ENCODE results near the gene RNF19B. TPM values are rescaled to one million over a fixed set of nuclear protein-coding genes. Genes with fewer than 3 reads are reported as not detected.
"Not testable (repeated sequence)": the region's sequence is repeated elsewhere in the genome, so short reads cannot be mapped to it uniquely, and the experiment has no call there.

RNF19B gene
- total and polyA plus RNA-seq, 2 donors = 11.6 to 12.7 TPM

- H3K27me3 ChIP-seq (ENCODE audit: control insufficient read depth in 2 of 2, insufficient read depth in 1 of 2, low read length in 1 of 2) = peaks cover 0 to 34% of the 10 kb centered on the region in 2 donors
- no peak overlapping the region for H3K27ac ChIP-seq (ENCODE audit: low read depth in 1 of 2, low read length in 1 of 2)
- no peak overlapping the region for H3K4me3 ChIP-seq (ENCODE audit: low read length in 2 of 2)
- no peak for DNase-seq (ENCODE audit: low read depth in 6 of 9, low spot score in 9 of 9)
- WGBS = 70% methylated on average over 1 of the region's 1 CpG
- no peaks in the 10 kb centered on the region for H3K36me3 ChIP-seq (ENCODE audit: control insufficient read depth in 2 of 2, insufficient read depth in 2 of 2, low read length in 1 of 2)
- H3K4me1 ChIP-seq (ENCODE audit: control insufficient read depth in 2 of 2, insufficient read depth in 2 of 2, low read length in 2 of 2) = no peaks in the 10 kb centered on the region
- no peaks in the 10 kb centered on the region for H3K9me3 ChIP-seq (ENCODE audit: control insufficient read depth in 2 of 2, insufficient read depth in 1 of 2, low read length in 1 of 2)
These were observed 46.4 kb downstream of the RNF19B start for GRCh38 chr1:32918179-32918578.

- Histone ChIP-seq H3K4me1 (ENCODE audit: control insufficient read depth in 2 of 2, insufficient read depth in 2 of 2, low read length in 2 of 2) (no peaks in the 10 kb centered on the region), H3K9me3 (ENCODE audit: control insufficient read depth in 2 of 2, insufficient read depth in 1 of 2, low read length in 1 of 2) (no peaks in the 10 kb centered on the region), H3K4me3 (ENCODE audit: low read length in 2 of 2) (no peak overlapping the region), H3K36me3 (ENCODE audit: control insufficient read depth in 2 of 2, insufficient read depth in 2 of 2, low read length in 1 of 2) (no peaks in the 10 kb centered on the region), H3K27me3 (ENCODE audit: control insufficient read depth in 2 of 2, insufficient read depth in 1 of 2, low read length in 1 of 2) (peaks cover 0 to 28% of the 10 kb centered on the region in 2 donors), H3K27ac (ENCODE audit: low read depth in 1 of 2, low read length in 1 of 2) (no peak overlapping the region)
- no peak for DNase-seq (ENCODE audit: low read depth in 6 of 9, low spot score in 9 of 9)
- 8% methylated on average over 7 of the region's 7 CpGs for WGBS
These were observed 47.1 kb downstream of the RNF19B start for GRCh38 chr1:32917521-32917920.

- Histone ChIP-seq H3K27me3 (ENCODE audit: control insufficient read depth in 2 of 2, insufficient read depth in 1 of 2, low read length in 1 of 2) (peaks cover 0 to 26% of the 10 kb centered on the region in 2 donors), H3K4me1 (ENCODE audit: control insufficient read depth in 2 of 2, insufficient read depth in 2 of 2, low read length in 2 of 2) (no peaks in the 10 kb centered on the region), H3K27ac (ENCODE audit: low read depth in 1 of 2, low read length in 1 of 2) (no peak overlapping the region), H3K4me3 (ENCODE audit: low read length in 2 of 2) (no peak overlapping the region), H3K9me3 (ENCODE audit: control insufficient read depth in 2 of 2, insufficient read depth in 1 of 2, low read length in 1 of 2) (no peaks in the 10 kb centered on the region), H3K36me3 (ENCODE audit: control insufficient read depth in 2 of 2, insufficient read depth in 2 of 2, low read length in 1 of 2) (no peaks in the 10 kb centered on the region)
- WGBS = 98% methylated on average over 12 of the region's 12 CpGs
- no peak for DNase-seq (ENCODE audit: low read depth in 6 of 9, low spot score in 9 of 9)
These were observed 48.6 kb downstream of the RNF19B start for GRCh38 chr1:32915766-32916706.

GRCh38 chr1:32910319-32910718 is 54.3 kb downstream of the RNF19B start:
- Histone ChIP-seq H3K9me3 (ENCODE audit: control insufficient read depth in 2 of 2, insufficient read depth in 1 of 2, low read length in 1 of 2) (no peaks in the 10 kb centered on the region), H3K4me1 (ENCODE audit: control insufficient read depth in 2 of 2, insufficient read depth in 2 of 2, low read length in 2 of 2) (no peaks in the 10 kb centered on the region), H3K27me3 (ENCODE audit: control insufficient read depth in 2 of 2, insufficient read depth in 1 of 2, low read length in 1 of 2) (peaks cover 0 to 19% of the 10 kb centered on the region in 2 donors), H3K4me3 (ENCODE audit: low read length in 2 of 2) (no peak overlapping the region), H3K27ac (ENCODE audit: low read depth in 1 of 2, low read length in 1 of 2) (no peak overlapping the region), H3K36me3 (ENCODE audit: control insufficient read depth in 2 of 2, insufficient read depth in 2 of 2, low read length in 1 of 2) (no peaks in the 10 kb centered on the region)
- WGBS = 95% methylated on average over 5 of the region's 5 CpGs
- no peak for DNase-seq (ENCODE audit: low read depth in 6 of 9, low spot score in 9 of 9)

GRCh38 chr1:32907435-32907834 is 57.2 kb downstream of the RNF19B start:
- Histone ChIP-seq H3K27ac (ENCODE audit: low read depth in 1 of 2, low read length in 1 of 2) (no peak overlapping the region), H3K9me3 (ENCODE audit: control insufficient read depth in 2 of 2, insufficient read depth in 1 of 2, low read length in 1 of 2) (no peaks in the 10 kb centered on the region), H3K4me1 (ENCODE audit: control insufficient read depth in 2 of 2, insufficient read depth in 2 of 2, low read length in 2 of 2) (no peaks in the 10 kb centered on the region), H3K4me3 (ENCODE audit: low read length in 2 of 2) (no peak overlapping the region), H3K36me3 (ENCODE audit: control insufficient read depth in 2 of 2, insufficient read depth in 2 of 2, low read length in 1 of 2) (no peaks in the 10 kb centered on the region), H3K27me3 (ENCODE audit: control insufficient read depth in 2 of 2, insufficient read depth in 1 of 2, low read length in 1 of 2) (peaks cover 8 to 41% of the 10 kb centered on the region in 2 donors)
- WGBS = 39% methylated on average over 4 of the region's 4 CpGs
- no peak for DNase-seq (ENCODE audit: low read depth in 6 of 9, low spot score in 9 of 9)

- Histone ChIP-seq H3K27ac (ENCODE audit: low read depth in 1 of 2, low read length in 1 of 2) (no peak overlapping the region), H3K4me1 (ENCODE audit: control insufficient read depth in 2 of 2, insufficient read depth in 2 of 2, low read length in 2 of 2) (no peaks in the 10 kb centered on the region), H3K9me3 (ENCODE audit: control insufficient read depth in 2 of 2, insufficient read depth in 1 of 2, low read length in 1 of 2) (no peaks in the 10 kb centered on the region), H3K27me3 (ENCODE audit: control insufficient read depth in 2 of 2, insufficient read depth in 1 of 2, low read length in 1 of 2) (peaks cover 14 to 49% of the 10 kb centered on the region in 2 donors), H3K36me3 (ENCODE audit: control insufficient read depth in 2 of 2, insufficient read depth in 2 of 2, low read length in 1 of 2) (no peaks in the 10 kb centered on the region), H3K4me3 (ENCODE audit: low read length in 2 of 2) (no peak overlapping the region)
- DNase-seq (ENCODE audit: low read depth in 6 of 9, low spot score in 9 of 9) = no peak
- WGBS = 93% methylated on average over 7 of the region's 7 CpGs
These were observed 58.0 kb downstream of the RNF19B start for GRCh38 chr1:32906654-32907053.

- 84% methylated on average over 10 of the region's 10 CpGs for WGBS
- DNase-seq (ENCODE audit: low read depth in 6 of 9, low spot score in 9 of 9); H3K4me3 ChIP-seq (ENCODE audit: low read length in 2 of 2); H3K9me3 ChIP-seq (ENCODE audit: control insufficient read depth in 2 of 2, insufficient read depth in 1 of 2, low read length in 1 of 2); H3K36me3 ChIP-seq (ENCODE audit: control insufficient read depth in 2 of 2, insufficient read depth in 2 of 2, low read length in 1 of 2); H3K4me1 ChIP-seq (ENCODE audit: control insufficient read depth in 2 of 2, insufficient read depth in 2 of 2, low read length in 2 of 2); H3K27ac ChIP-seq (ENCODE audit: low read depth in 1 of 2, low read length in 1 of 2): not testable (repeated sequence)
- peaks cover 24 to 57% of the 10 kb centered on the region in 2 donors for H3K27me3 ChIP-seq (ENCODE audit: control insufficient read depth in 2 of 2, insufficient read depth in 1 of 2, low read length in 1 of 2)
These were observed 59.0 kb downstream of the RNF19B start for GRCh38 chr1:32905588-32905987.

GRCh38 chr1:32904797-32905196 is 59.8 kb downstream of the RNF19B start:
- Histone ChIP-seq H3K36me3 (ENCODE audit: control insufficient read depth in 2 of 2, insufficient read depth in 2 of 2, low read length in 1 of 2) (no peaks in the 10 kb centered on the region), H3K27me3 (ENCODE audit: control insufficient read depth in 2 of 2, insufficient read depth in 1 of 2, low read length in 1 of 2) (peaks cover 32 to 65% of the 10 kb centered on the region in 2 donors), H3K4me3 (ENCODE audit: low read length in 2 of 2) (no peak overlapping the region), H3K9me3 (ENCODE audit: control insufficient read depth in 2 of 2, insufficient read depth in 1 of 2, low read length in 1 of 2) (no peaks in the 10 kb centered on the region), H3K4me1 (ENCODE audit: control insufficient read depth in 2 of 2, insufficient read depth in 2 of 2, low read length in 2 of 2) (peaks cover 0 to 4% of the 10 kb centered on the region in 2 donors), H3K27ac (ENCODE audit: low read depth in 1 of 2, low read length in 1 of 2) (no peak overlapping the region)
- no peak for DNase-seq (ENCODE audit: low read depth in 6 of 9, low spot score in 9 of 9)
- WGBS = 88% methylated on average over 2 of the region's 2 CpGs

- Histone ChIP-seq H3K4me1 (ENCODE audit: control insufficient read depth in 2 of 2, insufficient read depth in 2 of 2, low read length in 2 of 2) (peaks cover 0 to 4% of the 10 kb centered on the region in 2 donors), H3K9me3 (ENCODE audit: control insufficient read depth in 2 of 2, insufficient read depth in 1 of 2, low read length in 1 of 2) (no peaks in the 10 kb centered on the region), H3K4me3 (ENCODE audit: low read length in 2 of 2) (no peak overlapping the region), H3K27me3 (ENCODE audit: control insufficient read depth in 2 of 2, insufficient read depth in 1 of 2, low read length in 1 of 2) (peaks cover 35 to 71% of the 10 kb centered on the region in 2 donors), H3K27ac (ENCODE audit: low read depth in 1 of 2, low read length in 1 of 2) (no peak overlapping the region), H3K36me3 (ENCODE audit: control insufficient read depth in 2 of 2, insufficient read depth in 2 of 2, low read length in 1 of 2) (no peaks in the 10 kb centered on the region)
- 82% methylated on average over 3 of the region's 3 CpGs for WGBS
- DNase-seq (ENCODE audit: low read depth in 6 of 9, low spot score in 9 of 9) = no peak
These were observed 60.4 kb downstream of the RNF19B start for GRCh38 chr1:32903991-32904785.

Measured in thymus (tissue), 11 donors.